GM12878 (cell line): ENCODE results near the gene SVBP. TPM values are rescaled to one million over a fixed set of nuclear protein-coding genes. Genes with fewer than 3 reads are reported as not detected.
A peak's percentile ranks its signal among the peaks of the same experiment; 100 is the strongest.

ENCODE experiments used
- CEBPZ ChIP-seq: fragments of 150-350 bp; IDR thresholded peaks from 2 replicates; pipeline ENCODE4 v1.6.1; 2016; ENCODE audit warnings: low read depth, low read length
- CREM ChIP-seq: IDR thresholded peaks from 2 replicates; pipeline ENCODE4 v1.6.1; 2014; ENCODE audit warnings: antibody characterized with exemption, low read depth
- E2F8 ChIP-seq: fragments of 450-650 bp; IDR thresholded peaks from 2 replicates; pipeline ENCODE4 v1.6.1; 2018; ENCODE audit warnings: mild to moderate bottlenecking, low read depth, moderate library complexity; ENCODE audit not compliant: partially characterized antibody
- EED ChIP-seq: sonication (generic); IDR thresholded peaks from 2 replicates; pipeline ENCODE4 v1.6.1; 2016; ENCODE audit warnings: antibody characterized with exemption, low read depth
- EP300 ChIP-seq, 2 experiments: fragments of 150-350 bp in 1 of 2; IDR thresholded peaks; 2 replicates each; pipeline ENCODE4 v1.6.1; 2011 to 2012; ENCODE audit warnings: low read depth in 2 of 2, low read length in 2 of 2, borderline replicate concordance in 1 of 2, improper control_type of control experiment in 1 of 2, inconsistent platforms in 1 of 2; ENCODE audit not compliant: control insufficient read depth in 1 of 2
- FOS ChIP-seq: IDR thresholded peaks from 3 replicates; pipeline ENCODE4 v1.6.1; 2011; ENCODE audit warnings: borderline replicate concordance; ENCODE audit not compliant: insufficient read length; ENCODE audit errors: extremely low read depth
- HSF1 ChIP-seq: fragments of 150-350 bp; IDR thresholded peaks from 2 replicates; pipeline ENCODE4 v1.6.1; 2014; ENCODE audit warnings: mild to moderate bottlenecking, low read depth, low read length
- MEF2B ChIP-seq: fragments of 450-650 bp; IDR thresholded peaks from 2 replicates; pipeline ENCODE4 v1.6.1; 2018; ENCODE audit warnings: mild to moderate bottlenecking, moderate library complexity; ENCODE audit not compliant: partially characterized antibody, poor library complexity, severe bottlenecking
- NFIC ChIP-seq: IDR thresholded peaks from 2 replicates; pipeline ENCODE4 v1.6.1; 2012; ENCODE audit warnings: low read depth, mild to moderate bottlenecking, inconsistent platforms, low read length, moderate library complexity
- NKRF ChIP-seq: fragments of 450-650 bp; conservative IDR thresholded peaks from 2 replicates; pipeline ENCODE4 v1.6.1; 2017; ENCODE audit warnings: mild to moderate bottlenecking, moderate library complexity
- PML ChIP-seq: IDR thresholded peaks from 2 replicates; pipeline ENCODE4 v1.6.1; 2012; ENCODE audit warnings: low read length, inconsistent platforms
- TCF3 ChIP-seq: IDR thresholded peaks from 2 replicates; pipeline ENCODE4 v1.6.1; 2012; ENCODE audit warnings: low read depth, mild to moderate bottlenecking, low read length, borderline replicate concordance; ENCODE audit not compliant: insufficient read depth
- ZBTB11 ChIP-seq: fragments of 450-650 bp; formaldehyde crosslinking; IDR thresholded peaks from 2 replicates; pipeline ENCODE4 v1.5.0; 2022; ENCODE audit warnings: mild to moderate bottlenecking, missing genetic modification characterization
- ZNF622 ChIP-seq: fragments of 450-650 bp; IDR thresholded peaks from 2 replicates; pipeline ENCODE4 v1.6.1; 2017; ENCODE audit warnings: mild to moderate bottlenecking, inconsistent platforms
- polyA plus RNA-seq, 11 experiments: library from polyadenylated mRNA; depleted of rRNA in 4 of 11; unstranded in 6 of 11; stranded (reverse) in 5 of 11; fragments of >200 nt; fragmentation: Nextera tagmentation in 4 of 11; fragmentation: Illumina TruSeq in 1 of 11; extraction: Ambion mirVana in 4 of 11; extraction: Trizol in 1 of 11; gene quantifications; 1 replicate in 1 of 11; 2 replicates in 10 of 11; pipeline versions ENCODE4 v1.2.1 to v1.2.3, GENCODE V29; 2011 to 2016; ENCODE audit warnings: inconsistent platforms in 2 of 11, missing spikeins in 2 of 11, low read depth in 1 of 11
- total RNA-seq, 4 experiments: library from RNA; depleted of rRNA in 3 of 4; stranded (reverse); fragments of >200 nt in 3 of 4; fragmentation: Illumina TruSeq in 1 of 4; extraction: Trizol in 1 of 4; gene quantifications; 2 replicates each; pipeline versions ENCODE4 v1.2.1 to v1.2.3, GENCODE V29; 2013 to 2021

Gene SVBP
- total and polyA plus RNA-seq, 10 of the 15 experiments (the other 5 are each of a cell fraction or from before 2014, with no cell fraction given) = 12.6 to 29.5 (median 19.8) TPM

GRCh38 chr1:42846257-42847110, 29.3 kb upstream of the SVBP start, which contains the start of gene ZNF691 (continued):
- no peak for TF ChIP-seq ZBTB11 (CRISPR knock-in tag)
- TF ChIP-seq CREM = peak; percentile 79
- TF ChIP-seq MEF2B = no peak
- TF ChIP-seq NFIC = no peak
- no peak for TF ChIP-seq HSF1
- TF ChIP-seq EED = no peak
- peak; percentile 82 for TF ChIP-seq CEBPZ
- peak; percentile 90 for TF ChIP-seq FOS
- TF ChIP-seq TCF3 = 0 out of 2 replicates have a peak, but pooled peaks have one; percentile 42
- peak; percentile 50; the same call in 1 of the 2 replicates for TF ChIP-seq NKRF
- TF ChIP-seq E2F8 = no peak
- no peak for TF ChIP-seq ZNF622
- no peak for TF ChIP-seq EP300 (IDR thresholded peaks at IDR 0.05; ENCODE audit: borderline replicate concordance in 1 of 2, control insufficient read depth in 1 of 2, low read depth in 2 of 2, low read length in 2 of 2)
- peak; percentile 38; the same call in 1 of the 2 replicates for TF ChIP-seq PML
